ENCODE data around the gene GALNT9.

The GALNT9 gene

GRCh38 chr12:132210223-132211055 lies 119.0 kb downstream of the GALNT9 start:
- no peak for DNase-seq (ENCODE audit: low read depth, low spot score)
- ChIA-PET POLR2A (no interaction called here), CTCF (no interaction called here)
- no peak for TF ChIP-seq CTCF (IDR thresholded peaks at IDR 0.05; ENCODE audit: insufficient read depth, low read length, missing control alignments)
- no peak overlapping the region for H3K4me3 ChIP-seq (ENCODE audit: low read depth, low read length)

GRCh38 chr12:132209619-132210222 lies 119.7 kb downstream of the GALNT9 start:
- no peak overlapping the region for H3K4me3 ChIP-seq (ENCODE audit: low read depth, low read length)
- ChIA-PET CTCF (no interaction called here), POLR2A (no interaction called here)
- no peak for DNase-seq (ENCODE audit: low read depth, low spot score)
- no peak for TF ChIP-seq CTCF (IDR thresholded peaks at IDR 0.05; ENCODE audit: insufficient read depth, low read length, missing control alignments)

- TF ChIP-seq CTCF (IDR thresholded peaks at IDR 0.05; ENCODE audit: insufficient read depth, low read length, missing control alignments): no peak
- ChIA-PET POLR2A (no interaction called here), CTCF (no interaction called here)
- no peak for DNase-seq (ENCODE audit: low read depth, low spot score)
- no peak overlapping the region for H3K4me3 ChIP-seq (ENCODE audit: low read depth, low read length)
These were observed 121.1 kb downstream of the GALNT9 start for GRCh38 chr12:132208153-132208823.

DNA sequence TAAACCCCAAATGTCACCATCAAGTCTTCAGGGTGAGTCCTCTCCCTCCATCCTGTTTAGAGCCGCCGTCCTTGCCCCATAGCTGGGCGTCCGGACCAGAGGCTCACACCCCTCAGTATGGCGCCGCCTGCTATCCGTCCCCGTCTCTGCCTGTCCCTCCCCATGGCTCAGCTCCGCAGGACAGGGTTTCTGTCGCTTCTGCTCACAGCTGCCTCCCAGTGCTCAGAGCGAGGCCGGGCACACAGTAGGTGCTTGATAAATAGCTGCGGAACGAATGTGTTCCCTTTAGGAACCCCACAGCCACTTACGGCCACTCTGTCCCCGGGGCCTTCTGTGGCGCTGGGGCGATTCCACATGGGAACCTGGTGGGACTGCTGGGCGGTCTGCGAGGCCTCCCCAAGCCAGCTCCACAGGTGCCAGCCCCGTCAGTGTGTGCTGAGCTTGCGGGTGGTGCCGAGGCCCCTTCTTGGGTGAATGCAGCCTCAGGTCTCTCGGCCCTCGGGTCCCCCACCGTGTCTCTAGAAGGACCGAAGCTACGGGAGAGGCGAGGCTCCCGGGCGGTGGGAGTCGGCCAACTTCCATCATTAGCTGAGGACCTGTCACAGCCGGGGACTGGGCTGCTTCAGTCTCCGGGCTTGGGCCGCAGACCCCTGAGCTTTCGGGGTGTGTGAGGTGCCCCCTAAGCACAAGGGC lies 122.2 kb downstream of the GALNT9 start:
- ChIA-PET POLR2A (no interaction called here), CTCF (no interaction called here)
- DNase-seq (ENCODE audit: low read depth, low spot score): no peak
- TF ChIP-seq CTCF (IDR thresholded peaks at IDR 0.05; ENCODE audit: insufficient read depth, low read length, missing control alignments): no peak
- H3K4me3 ChIP-seq (ENCODE audit: low read depth, low read length): no peak overlapping the region

GRCh38 chr12:132206046-132206434 lies 123.3 kb downstream of the GALNT9 start:
- TF ChIP-seq CTCF (IDR thresholded peaks at IDR 0.05; ENCODE audit: insufficient read depth, low read length, missing control alignments): no peak
- DNase-seq (ENCODE audit: low read depth, low spot score): no peak
- ChIA-PET CTCF (no interaction called here), POLR2A (no interaction called here)
- no peak overlapping the region for H3K4me3 ChIP-seq (ENCODE audit: low read depth, low read length)

Data from AG04449 (cell line).